GM23338 (cell line): ENCODE measurements around the gene LILRB1. TPM values are rescaled to one million over a fixed set of nuclear protein-coding genes. Genes with fewer than 3 reads are reported as not detected.

Experiments
- ATAC-seq: fragments of 200-7000 bp; cut with Tn5 transposase; 3 replicates; pipeline ENCODE4 v1.9.1; 2020
- DNase-seq: peaks from one replicate; pipeline ENCODE4 v3.0.0-alpha.2; 2015; ENCODE audit warnings: low spot score
- H2AFZ ChIP-seq: fragments of 200-600 bp; sonication (generic); 2 replicates; pipeline ENCODE4 v1.8.0; 2016; ENCODE audit warnings: antibody characterized with exemption, mild to moderate bottlenecking, moderate library complexity
- H3F3A ChIP-seq: fragments of 200-600 bp; sonication (generic); replicated peaks from 2 replicates; pipeline ENCODE4 v1.8.0; 2017; ENCODE audit warnings: antibody characterized with exemption, mixed run types, low read depth
- H3K27ac ChIP-seq: fragments of 200-600 bp; sonication (generic); 2 replicates; pipeline ENCODE4 v1.6.1; 2016; ENCODE audit warnings: low read depth
- H3K27me3 ChIP-seq: fragments of 200-600 bp; sonication (generic); 2 replicates; pipeline ENCODE4 v1.8.0; 2016; ENCODE audit warnings: mild to moderate bottlenecking, mixed run types, moderate library complexity; ENCODE audit not compliant: insufficient read depth
- H3K36me3 ChIP-seq: fragments of 200-600 bp; sonication (generic); 2 replicates; pipeline ENCODE4 v1.8.0; 2016; ENCODE audit warnings: mild to moderate bottlenecking; ENCODE audit not compliant: insufficient read depth
- H3K4me1 ChIP-seq: fragments of 200-600 bp; sonication (generic); 2 replicates; pipeline ENCODE4 v1.8.0; 2016; ENCODE audit warnings: mild to moderate bottlenecking, moderate library complexity; ENCODE audit not compliant: insufficient read depth
- H3K4me2 ChIP-seq: fragments of 200-600 bp; sonication (generic); 2 replicates; pipeline ENCODE4 v1.7.1; 2017; ENCODE audit warnings: mixed run types
- H3K4me3 ChIP-seq: fragments of 200-600 bp; sonication (generic); 2 replicates; pipeline ENCODE4 v1.6.1; 2016; ENCODE audit warnings: mixed run types
- H3K79me2 ChIP-seq: fragments of 200-600 bp; sonication (generic); replicated peaks from 2 replicates; pipeline ENCODE4 v1.8.0; 2017; ENCODE audit warnings: mild to moderate bottlenecking; ENCODE audit not compliant: insufficient read depth
- H3K9me2 ChIP-seq: fragments of 200-600 bp; sonication (generic); 2 replicates; pipeline ENCODE4 v1.8.0; 2017; ENCODE audit not compliant: insufficient read depth
- H4K20me1 ChIP-seq: fragments of 200-600 bp; sonication (generic); replicated peaks from 2 replicates; pipeline ENCODE4 v1.8.0; 2017; ENCODE audit warnings: mild to moderate bottlenecking; ENCODE audit not compliant: insufficient read depth
- H3K27ac Mint-ChIP-seq: 2 replicates; pipeline ENCODE4 v1.8.0; 2020; ENCODE audit warnings: inconsistent platforms, mild to moderate bottlenecking, moderate library complexity, mixed read lengths
- H3K27me3 Mint-ChIP-seq: 3 replicates; pipeline ENCODE4 v1.8.0; 2022; ENCODE audit warnings: low read depth, mild to moderate bottlenecking, moderate library complexity, mixed read lengths, inconsistent platforms; ENCODE audit not compliant: insufficient read depth, poor library complexity
- H3K36me3 Mint-ChIP-seq: 3 replicates; pipeline ENCODE4 v1.8.0; 2021; ENCODE audit warnings: low read depth, mild to moderate bottlenecking, inconsistent platforms, moderate library complexity, mixed read lengths
- H3K4me1 Mint-ChIP-seq: 3 replicates; pipeline ENCODE4 v1.8.0; 2020; ENCODE audit warnings: mild to moderate bottlenecking, inconsistent platforms, mixed read lengths
- H3K4me3 Mint-ChIP-seq: 3 replicates; pipeline ENCODE4 v1.8.0; 2021; ENCODE audit warnings: moderate library complexity, mild to moderate bottlenecking, inconsistent platforms, mixed read lengths
- H3K9me3 Mint-ChIP-seq: 3 replicates; pipeline ENCODE4 v1.8.0; 2020; ENCODE audit warnings: moderate library complexity, mild to moderate bottlenecking, inconsistent platforms, mixed read lengths
- CREB1 ChIP-seq: fragments of 250-450 bp; sonication (Bioruptor Pico); IDR thresholded peaks from 2 replicates; pipeline ENCODE4 v1.5.0; 2020; ENCODE audit warnings: low read depth, mild to moderate bottlenecking, moderate library complexity
- CTCF ChIP-seq, 2 experiments: fragments of 200-600 bp in 1 of 2; sonication (generic) in 1 of 2; conservative IDR thresholded peaks; 2 replicates each; pipeline versions ENCODE4 v1.5.1 to v1.6.1; 2016 to 2017; ENCODE audit warnings: antibody characterized with exemption in 2 of 2, low read depth in 2 of 2, mild to moderate bottlenecking in 2 of 2, moderate library complexity in 1 of 2
- EZH2 ChIP-seq: fragments of 200-600 bp; sonication (generic); IDR thresholded peaks from one replicate; pipeline ENCODE4 v1.8.0; 2017; ENCODE audit warnings: antibody characterized with exemption, mild to moderate bottlenecking, low read depth; ENCODE audit not compliant: unreplicated experiment
- EZH2phosphoT487 ChIP-seq: fragments of 200-600 bp; sonication (generic); IDR thresholded peaks from one replicate; pipeline ENCODE4 v1.8.1; 2018; ENCODE audit warnings: antibody characterized with exemption; ENCODE audit not compliant: unreplicated experiment
- JUNB ChIP-seq: IDR thresholded peaks from one replicate; pipeline ENCODE4 v1.6.1; 2016; ENCODE audit warnings: antibody characterized with exemption; ENCODE audit not compliant: unreplicated experiment
- NANOG ChIP-seq: IDR thresholded peaks from 2 replicates; pipeline ENCODE4 v1.6.1; 2016; ENCODE audit warnings: antibody characterized with exemption, borderline replicate concordance
- POLR2AphosphoS5 ChIP-seq: IDR thresholded peaks from 2 replicates; pipeline ENCODE4 v1.6.1; 2016; ENCODE audit warnings: antibody characterized with exemption, low read depth
- STAT1 ChIP-seq: IDR thresholded peaks from one replicate; pipeline ENCODE4 v1.6.1; 2016; ENCODE audit warnings: antibody characterized with exemption; ENCODE audit not compliant: unreplicated experiment
- ZNF114 ChIP-seq: fragments of 250-450 bp; sonication (Bioruptor Pico); IDR thresholded peaks from 2 replicates; pipeline ENCODE4 v1.5.0; 2020; ENCODE audit warnings: mild to moderate bottlenecking, moderate library complexity
- ZNF331 ChIP-seq: fragments of 250-450 bp; sonication (Bioruptor Pico); IDR thresholded peaks from 2 replicates; pipeline ENCODE4 v1.5.0; 2020; ENCODE audit warnings: low read depth, mild to moderate bottlenecking, moderate library complexity
- polyA plus RNA-seq: library from polyadenylated mRNA; unstranded; fragments of >200 nt; fragmentation: Nextera tagmentation; extraction: Ambion mirVana; gene quantifications from 2 replicates; pipeline ENCODE4 v1.2.1, GENCODE V29; 2016
- total RNA-seq: library from RNA; depleted of rRNA; stranded (reverse); fragments of >200 nt; shearing (Covaris generic); gene quantifications from 2 replicates; pipeline ENCODE4 v1.2.3, GENCODE V29; 2014
- TF ChIP-seq, protein P1 (sequence below): fragments of 250-450 bp; sonication (Bioruptor Pico); IDR thresholded peaks from 2 replicates; pipeline ENCODE4 v1.5.0; 2020; ENCODE audit warnings: mild to moderate bottlenecking, moderate library complexity
- TF ChIP-seq, protein P2 (sequence below): IDR thresholded peaks from one replicate; pipeline ENCODE4 v1.6.1; 2018; ENCODE audit warnings: antibody characterized with exemption; ENCODE audit not compliant: unreplicated experiment
- TF ChIP-seq, protein P3 (sequence below): IDR thresholded peaks from 2 replicates; pipeline ENCODE4 v1.6.1; 2016; ENCODE audit warnings: antibody characterized with exemption

Gene LILRB1
- total and polyA plus RNA-seq, 2 experiments from 2014 or later = 0.14 TPM; not detected in 1

GRCh38 chr19:54608205-54608604 lies 22.1 kb upstream of the LILRB1 start:
- no peak overlapping the region for H3K27ac Mint-ChIP-seq
- no peak for ATAC-seq
- TF ChIP-seq EZH2 (no peak), ZNF114 (CRISPR knock-in tag) (no peak), CREB1 (CRISPR knock-in tag) (no peak), POLR2AphosphoS5 (no peak), STAT1 (no peak), NANOG (no peak), JUNB (no peak), ZNF331 (CRISPR knock-in tag) (no peak), EZH2phosphoT487 (no peak), CTCF (conservative IDR thresholded peaks at IDR 0.05; ENCODE audit: low read depth in 2 of 2) (no peak)
- TF ChIP-seq, protein P1, sequence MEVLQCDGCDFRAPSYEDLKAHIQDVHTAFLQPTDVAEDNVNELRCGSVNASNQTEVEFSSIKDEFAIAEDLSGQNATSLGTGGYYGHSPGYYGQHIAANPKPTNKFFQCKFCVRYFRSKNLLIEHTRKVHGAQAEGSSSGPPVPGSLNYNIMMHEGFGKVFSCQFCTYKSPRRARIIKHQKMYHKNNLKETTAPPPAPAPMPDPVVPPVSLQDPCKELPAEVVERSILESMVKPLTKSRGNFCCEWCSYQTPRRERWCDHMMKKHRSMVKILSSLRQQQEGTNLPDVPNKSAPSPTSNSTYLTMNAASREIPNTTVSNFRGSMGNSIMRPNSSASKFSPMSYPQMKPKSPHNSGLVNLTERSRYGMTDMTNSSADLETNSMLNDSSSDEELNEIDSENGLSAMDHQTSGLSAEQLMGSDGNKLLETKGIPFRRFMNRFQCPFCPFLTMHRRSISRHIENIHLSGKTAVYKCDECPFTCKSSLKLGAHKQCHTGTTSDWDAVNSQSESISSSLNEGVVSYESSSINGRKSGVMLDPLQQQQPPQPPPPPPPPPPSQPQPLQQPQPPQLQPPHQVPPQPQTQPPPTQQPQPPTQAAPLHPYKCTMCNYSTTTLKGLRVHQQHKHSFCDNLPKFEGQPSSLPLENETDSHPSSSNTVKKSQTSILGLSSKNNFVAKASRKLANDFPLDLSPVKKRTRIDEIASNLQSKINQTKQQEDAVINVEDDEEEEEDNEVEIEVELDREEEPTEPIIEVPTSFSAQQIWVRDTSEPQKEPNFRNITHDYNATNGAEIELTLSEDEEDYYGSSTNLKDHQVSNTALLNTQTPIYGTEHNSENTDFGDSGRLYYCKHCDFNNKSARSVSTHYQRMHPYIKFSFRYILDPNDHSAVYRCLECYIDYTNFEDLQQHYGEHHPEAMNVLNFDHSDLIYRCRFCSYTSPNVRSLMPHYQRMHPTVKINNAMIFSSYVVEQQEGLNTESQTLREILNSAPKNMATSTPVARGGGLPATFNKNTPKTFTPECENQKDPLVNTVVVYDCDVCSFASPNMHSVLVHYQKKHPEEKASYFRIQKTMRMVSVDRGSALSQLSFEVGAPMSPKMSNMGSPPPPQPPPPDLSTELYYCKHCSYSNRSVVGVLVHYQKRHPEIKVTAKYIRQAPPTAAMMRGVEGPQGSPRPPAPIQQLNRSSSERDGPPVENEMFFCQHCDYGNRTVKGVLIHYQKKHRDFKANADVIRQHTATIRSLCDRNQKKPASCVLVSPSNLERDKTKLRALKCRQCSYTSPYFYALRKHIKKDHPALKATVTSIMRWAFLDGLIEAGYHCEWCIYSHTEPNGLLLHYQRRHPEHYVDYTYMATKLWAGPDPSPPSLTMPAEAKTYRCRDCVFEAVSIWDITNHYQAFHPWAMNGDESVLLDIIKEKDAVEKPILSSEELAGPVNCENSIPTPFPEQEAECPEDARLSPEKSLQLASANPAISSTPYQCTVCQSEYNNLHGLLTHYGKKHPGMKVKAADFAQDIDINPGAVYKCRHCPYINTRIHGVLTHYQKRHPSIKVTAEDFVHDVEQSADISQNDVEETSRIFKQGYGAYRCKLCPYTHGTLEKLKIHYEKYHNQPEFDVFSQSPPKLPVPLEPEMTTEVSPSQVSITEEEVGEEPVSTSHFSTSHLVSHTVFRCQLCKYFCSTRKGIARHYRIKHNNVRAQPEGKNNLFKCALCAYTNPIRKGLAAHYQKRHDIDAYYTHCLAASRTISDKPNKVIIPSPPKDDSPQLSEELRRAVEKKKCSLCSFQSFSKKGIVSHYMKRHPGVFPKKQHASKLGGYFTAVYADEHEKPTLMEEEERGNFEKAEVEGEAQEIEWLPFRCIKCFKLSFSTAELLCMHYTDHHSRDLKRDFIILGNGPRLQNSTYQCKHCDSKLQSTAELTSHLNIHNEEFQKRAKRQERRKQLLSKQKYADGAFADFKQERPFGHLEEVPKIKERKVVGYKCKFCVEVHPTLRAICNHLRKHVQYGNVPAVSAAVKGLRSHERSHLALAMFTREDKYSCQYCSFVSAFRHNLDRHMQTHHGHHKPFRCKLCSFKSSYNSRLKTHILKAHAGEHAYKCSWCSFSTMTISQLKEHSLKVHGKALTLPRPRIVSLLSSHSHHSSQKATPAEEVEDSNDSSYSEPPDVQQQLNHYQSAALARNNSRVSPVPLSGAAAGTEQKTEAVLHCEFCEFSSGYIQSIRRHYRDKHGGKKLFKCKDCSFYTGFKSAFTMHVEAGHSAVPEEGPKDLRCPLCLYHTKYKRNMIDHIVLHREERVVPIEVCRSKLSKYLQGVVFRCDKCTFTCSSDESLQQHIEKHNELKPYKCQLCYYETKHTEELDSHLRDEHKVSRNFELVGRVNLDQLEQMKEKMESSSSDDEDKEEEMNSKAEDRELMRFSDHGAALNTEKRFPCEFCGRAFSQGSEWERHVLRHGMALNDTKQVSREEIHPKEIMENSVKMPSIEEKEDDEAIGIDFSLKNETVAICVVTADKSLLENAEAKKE (CRISPR knock-in tag) = no peak
- TF ChIP-seq, protein P2, sequence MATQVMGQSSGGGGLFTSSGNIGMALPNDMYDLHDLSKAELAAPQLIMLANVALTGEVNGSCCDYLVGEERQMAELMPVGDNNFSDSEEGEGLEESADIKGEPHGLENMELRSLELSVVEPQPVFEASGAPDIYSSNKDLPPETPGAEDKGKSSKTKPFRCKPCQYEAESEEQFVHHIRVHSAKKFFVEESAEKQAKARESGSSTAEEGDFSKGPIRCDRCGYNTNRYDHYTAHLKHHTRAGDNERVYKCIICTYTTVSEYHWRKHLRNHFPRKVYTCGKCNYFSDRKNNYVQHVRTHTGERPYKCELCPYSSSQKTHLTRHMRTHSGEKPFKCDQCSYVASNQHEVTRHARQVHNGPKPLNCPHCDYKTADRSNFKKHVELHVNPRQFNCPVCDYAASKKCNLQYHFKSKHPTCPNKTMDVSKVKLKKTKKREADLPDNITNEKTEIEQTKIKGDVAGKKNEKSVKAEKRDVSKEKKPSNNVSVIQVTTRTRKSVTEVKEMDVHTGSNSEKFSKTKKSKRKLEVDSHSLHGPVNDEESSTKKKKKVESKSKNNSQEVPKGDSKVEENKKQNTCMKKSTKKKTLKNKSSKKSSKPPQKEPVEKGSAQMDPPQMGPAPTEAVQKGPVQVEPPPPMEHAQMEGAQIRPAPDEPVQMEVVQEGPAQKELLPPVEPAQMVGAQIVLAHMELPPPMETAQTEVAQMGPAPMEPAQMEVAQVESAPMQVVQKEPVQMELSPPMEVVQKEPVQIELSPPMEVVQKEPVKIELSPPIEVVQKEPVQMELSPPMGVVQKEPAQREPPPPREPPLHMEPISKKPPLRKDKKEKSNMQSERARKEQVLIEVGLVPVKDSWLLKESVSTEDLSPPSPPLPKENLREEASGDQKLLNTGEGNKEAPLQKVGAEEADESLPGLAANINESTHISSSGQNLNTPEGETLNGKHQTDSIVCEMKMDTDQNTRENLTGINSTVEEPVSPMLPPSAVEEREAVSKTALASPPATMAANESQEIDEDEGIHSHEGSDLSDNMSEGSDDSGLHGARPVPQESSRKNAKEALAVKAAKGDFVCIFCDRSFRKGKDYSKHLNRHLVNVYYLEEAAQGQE = no peak
- TF ChIP-seq, protein P3, sequence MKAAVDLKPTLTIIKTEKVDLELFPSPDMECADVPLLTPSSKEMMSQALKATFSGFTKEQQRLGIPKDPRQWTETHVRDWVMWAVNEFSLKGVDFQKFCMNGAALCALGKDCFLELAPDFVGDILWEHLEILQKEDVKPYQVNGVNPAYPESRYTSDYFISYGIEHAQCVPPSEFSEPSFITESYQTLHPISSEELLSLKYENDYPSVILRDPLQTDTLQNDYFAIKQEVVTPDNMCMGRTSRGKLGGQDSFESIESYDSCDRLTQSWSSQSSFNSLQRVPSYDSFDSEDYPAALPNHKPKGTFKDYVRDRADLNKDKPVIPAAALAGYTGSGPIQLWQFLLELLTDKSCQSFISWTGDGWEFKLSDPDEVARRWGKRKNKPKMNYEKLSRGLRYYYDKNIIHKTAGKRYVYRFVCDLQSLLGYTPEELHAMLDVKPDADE = no peak
- H3K4me2 ChIP-seq = no peak overlapping the region
- no peak overlapping the region for H3K27ac ChIP-seq
- peaks cover 7% of the 10 kb centered on the region for H3K36me3 ChIP-seq
- no peaks in the 10 kb centered on the region for H3K9me2 ChIP-seq
- H2AFZ ChIP-seq = no peak overlapping the region
- H3K4me1 ChIP-seq = no peaks in the 10 kb centered on the region
- DNase-seq = no peak
- H3K36me3 Mint-ChIP-seq = peaks cover 25% of the 10 kb centered on the region
- no peaks in the 10 kb centered on the region for H3K79me2 ChIP-seq
- peaks cover 94% of the 10 kb centered on the region for H3K9me3 Mint-ChIP-seq
- H3F3A ChIP-seq = no peaks in the 10 kb centered on the region
- no peaks in the 10 kb centered on the region for H3K4me1 Mint-ChIP-seq
- no peaks in the 10 kb centered on the region for H4K20me1 ChIP-seq
- H3K27me3 Mint-ChIP-seq = peaks cover 2% of the 10 kb centered on the region
- H3K4me3 ChIP-seq = no peak overlapping the region
- no peak overlapping the region for H3K4me3 Mint-ChIP-seq
- H3K27me3 ChIP-seq = no peaks in the 10 kb centered on the region
